ENCODE results near the gene MLLT6.

The MLLT6 gene

DNA sequence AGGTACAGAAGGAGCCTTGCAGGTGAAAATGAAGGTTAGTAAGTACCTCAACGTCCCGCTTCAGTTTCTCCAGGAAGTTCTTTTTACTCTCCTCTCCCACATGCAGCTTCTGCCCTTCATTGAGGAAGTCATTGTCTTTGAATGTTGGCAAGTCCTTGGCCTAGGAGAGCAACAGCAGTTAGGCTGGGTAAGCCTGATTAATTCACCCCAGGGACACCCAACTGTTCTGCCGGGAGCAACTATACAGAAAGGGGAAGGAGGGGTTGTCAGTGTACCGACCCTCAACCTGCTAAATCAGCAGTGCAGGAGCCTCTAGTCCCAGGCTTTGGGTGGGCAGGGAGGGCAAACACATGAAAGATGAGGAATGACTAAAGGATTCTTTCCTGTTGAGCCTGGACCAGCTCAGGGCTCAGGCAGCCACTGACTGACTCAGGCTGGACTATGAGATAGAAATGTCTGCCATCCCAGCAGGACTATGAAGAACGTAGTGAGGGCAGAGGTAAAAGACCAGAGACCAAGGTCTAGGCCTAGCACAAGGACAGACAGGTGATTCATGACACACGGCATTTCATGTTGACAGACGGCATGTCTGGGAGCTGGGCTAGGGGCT lies 72.7 kb downstream of the MLLT6 start:
- no peak for DNase-seq

All from inflammatory macrophage (primary cell).